ENCODE results near the gene OR8U1. TPM values are rescaled to one million over a fixed set of nuclear protein-coding genes. Genes with fewer than 3 reads are reported as not detected.

OR8U1 gene
- polyA plus RNA-seq, 1 donor from 2014 or later, result not detected

GRCh38 chr11:56345739-56346138 lies 29.7 kb upstream of the OR8U1 start, which contains the start of gene OR8K1:
Gene OR8K1, plus strand, starts transcription at chr11:56346039. Its CDS starts 0 bp downstream, at chr11:56346039.
- Histone ChIP-seq H3K27ac (ENCODE audit: low read length) (no peak within 1 kb of the TSS), H3K4me2 (ENCODE audit: low read length) (no peak within 1 kb of the TSS), H3F3A (ENCODE audit: insufficient read depth, low read length, poor library complexity, severe bottlenecking) (no peaks in the 10 kb centered on the region), H3K9me3 (ENCODE audit: low read length) (no peaks in the 10 kb centered on the region), H3K4me3 (ENCODE audit: low read length) (no peak within 1 kb of the TSS), H3K9ac (ENCODE audit: low read length) (no peak within 1 kb of the TSS), H2AFZ (ENCODE audit: low read depth, low read length) (no peak within 1 kb of the TSS), H3K36me3 (ENCODE audit: insufficient read depth, low read length) (no peaks in the 10 kb centered on the region), H3K27me3 (ENCODE audit: insufficient read depth, low read depth, low read length) (no peaks in the 10 kb centered on the region), H3K79me2 (replicated peaks; ENCODE audit: insufficient read depth, low read length) (no peaks in the 10 kb centered on the region), H3K9me2 (ENCODE audit: insufficient read depth, low read length) (no peaks in the 10 kb centered on the region), H4K20me1 (ENCODE audit: insufficient read depth) (no peaks in the 10 kb centered on the region)
- no peak for TF ChIP-seq TAF1 (IDR thresholded peaks at IDR 0.05; ENCODE audit: low read depth)
- TF ChIP-seq REST (IDR thresholded peaks at IDR 0.05; ENCODE audit: borderline replicate concordance), result no peak
- TF ChIP-seq EZH2 (IDR thresholded peaks at IDR 0.05; ENCODE audit: borderline replicate concordance, insufficient read depth, low read length, poor library complexity, severe bottlenecking), result no peak
- no peak for TF ChIP-seq SMC3 (conservative IDR thresholded peaks at IDR 0.05; ENCODE audit: poor library complexity)
- TF ChIP-seq, protein P1, sequence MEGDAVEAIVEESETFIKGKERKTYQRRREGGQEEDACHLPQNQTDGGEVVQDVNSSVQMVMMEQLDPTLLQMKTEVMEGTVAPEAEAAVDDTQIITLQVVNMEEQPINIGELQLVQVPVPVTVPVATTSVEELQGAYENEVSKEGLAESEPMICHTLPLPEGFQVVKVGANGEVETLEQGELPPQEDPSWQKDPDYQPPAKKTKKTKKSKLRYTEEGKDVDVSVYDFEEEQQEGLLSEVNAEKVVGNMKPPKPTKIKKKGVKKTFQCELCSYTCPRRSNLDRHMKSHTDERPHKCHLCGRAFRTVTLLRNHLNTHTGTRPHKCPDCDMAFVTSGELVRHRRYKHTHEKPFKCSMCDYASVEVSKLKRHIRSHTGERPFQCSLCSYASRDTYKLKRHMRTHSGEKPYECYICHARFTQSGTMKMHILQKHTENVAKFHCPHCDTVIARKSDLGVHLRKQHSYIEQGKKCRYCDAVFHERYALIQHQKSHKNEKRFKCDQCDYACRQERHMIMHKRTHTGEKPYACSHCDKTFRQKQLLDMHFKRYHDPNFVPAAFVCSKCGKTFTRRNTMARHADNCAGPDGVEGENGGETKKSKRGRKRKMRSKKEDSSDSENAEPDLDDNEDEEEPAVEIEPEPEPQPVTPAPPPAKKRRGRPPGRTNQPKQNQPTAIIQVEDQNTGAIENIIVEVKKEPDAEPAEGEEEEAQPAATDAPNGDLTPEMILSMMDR (IDR thresholded peaks at IDR 0.05; ENCODE audit: poor library complexity, severe bottlenecking), result no peak
- no peak for TF ChIP-seq RAD21 (conservative IDR thresholded peaks at IDR 0.05)
- no peak for TF ChIP-seq MXI1 (conservative IDR thresholded peaks at IDR 0.05; ENCODE audit: poor library complexity, severe bottlenecking)

DNA sequence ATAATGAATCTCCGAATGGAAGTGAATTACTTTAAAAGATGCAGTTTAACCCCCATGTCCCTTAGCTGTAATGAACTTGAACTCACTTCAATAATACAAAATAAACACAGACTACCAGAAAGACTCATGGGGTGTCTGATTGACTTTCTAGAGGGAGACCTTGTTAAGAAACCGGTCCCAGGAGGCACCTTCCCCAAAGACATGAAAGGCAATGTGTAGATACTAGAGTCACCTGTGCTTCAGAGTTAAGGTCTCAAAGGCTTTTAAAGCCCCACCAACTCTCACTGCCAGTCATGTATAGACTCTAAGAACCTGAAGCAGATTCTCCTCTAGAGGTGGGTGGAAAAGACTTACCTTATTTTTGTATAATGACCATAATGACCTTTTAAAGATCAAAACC lies 21.4 kb upstream of the OR8U1 start, which contains the start of gene OR8J1:
OR8J1 (plus strand) TSS at position 301 of the 400 bp plus-strand sequence. CDS start 5,956 bp downstream, outside the sequence.
- Histone ChIP-seq H3K9ac (ENCODE audit: low read length) (no peak within 1 kb of the TSS), H3K4me3 (ENCODE audit: low read length) (no peak within 1 kb of the TSS), H3K9me3 (ENCODE audit: low read length) (no peaks in the 10 kb centered on the region), H3K79me2 (replicated peaks; ENCODE audit: insufficient read depth, low read length) (no peaks in the 10 kb centered on the region), H3K4me2 (ENCODE audit: low read length) (no peak within 1 kb of the TSS), H2AFZ (ENCODE audit: low read depth, low read length) (no peak within 1 kb of the TSS), H3K9me2 (ENCODE audit: insufficient read depth, low read length) (no peaks in the 10 kb centered on the region), H3K27ac (ENCODE audit: low read length) (no peak within 1 kb of the TSS), H3F3A (ENCODE audit: insufficient read depth, low read length, poor library complexity, severe bottlenecking) (no peaks in the 10 kb centered on the region), H3K36me3 (ENCODE audit: insufficient read depth, low read length) (no peaks in the 10 kb centered on the region), H3K27me3 (ENCODE audit: insufficient read depth, low read depth, low read length) (no peaks in the 10 kb centered on the region), H4K20me1 (ENCODE audit: insufficient read depth) (no peaks in the 10 kb centered on the region)
- TF ChIP-seq, protein P1 (IDR thresholded peaks at IDR 0.05; ENCODE audit: poor library complexity, severe bottlenecking), result no peak
- TF ChIP-seq EP300 (conservative IDR thresholded peaks at IDR 0.05; ENCODE audit: poor library complexity, severe bottlenecking) (no peak), SMC3 (conservative IDR thresholded peaks at IDR 0.05; ENCODE audit: poor library complexity) (no peak), MXI1 (conservative IDR thresholded peaks at IDR 0.05; ENCODE audit: poor library complexity, severe bottlenecking) (no peak), EZH2 (IDR thresholded peaks at IDR 0.05; ENCODE audit: borderline replicate concordance, insufficient read depth, low read length, poor library complexity, severe bottlenecking) (no peak), POLR2AphosphoS5 (IDR thresholded peaks at IDR 0.05) (no peak), TAF1 (IDR thresholded peaks at IDR 0.05; ENCODE audit: low read depth) (no peak), RAD21 (conservative IDR thresholded peaks at IDR 0.05) (no peak), REST (IDR thresholded peaks at IDR 0.05; ENCODE audit: borderline replicate concordance) (no peak)

Data from neural cell (in vitro differentiated cells).